ENCODE results near the gene ATAD3B.
"Not testable (repeated sequence)": the region's sequence is repeated elsewhere in the genome, so short reads cannot be mapped to it uniquely, and the experiment has no call there.

ATAD3B gene

DNA sequence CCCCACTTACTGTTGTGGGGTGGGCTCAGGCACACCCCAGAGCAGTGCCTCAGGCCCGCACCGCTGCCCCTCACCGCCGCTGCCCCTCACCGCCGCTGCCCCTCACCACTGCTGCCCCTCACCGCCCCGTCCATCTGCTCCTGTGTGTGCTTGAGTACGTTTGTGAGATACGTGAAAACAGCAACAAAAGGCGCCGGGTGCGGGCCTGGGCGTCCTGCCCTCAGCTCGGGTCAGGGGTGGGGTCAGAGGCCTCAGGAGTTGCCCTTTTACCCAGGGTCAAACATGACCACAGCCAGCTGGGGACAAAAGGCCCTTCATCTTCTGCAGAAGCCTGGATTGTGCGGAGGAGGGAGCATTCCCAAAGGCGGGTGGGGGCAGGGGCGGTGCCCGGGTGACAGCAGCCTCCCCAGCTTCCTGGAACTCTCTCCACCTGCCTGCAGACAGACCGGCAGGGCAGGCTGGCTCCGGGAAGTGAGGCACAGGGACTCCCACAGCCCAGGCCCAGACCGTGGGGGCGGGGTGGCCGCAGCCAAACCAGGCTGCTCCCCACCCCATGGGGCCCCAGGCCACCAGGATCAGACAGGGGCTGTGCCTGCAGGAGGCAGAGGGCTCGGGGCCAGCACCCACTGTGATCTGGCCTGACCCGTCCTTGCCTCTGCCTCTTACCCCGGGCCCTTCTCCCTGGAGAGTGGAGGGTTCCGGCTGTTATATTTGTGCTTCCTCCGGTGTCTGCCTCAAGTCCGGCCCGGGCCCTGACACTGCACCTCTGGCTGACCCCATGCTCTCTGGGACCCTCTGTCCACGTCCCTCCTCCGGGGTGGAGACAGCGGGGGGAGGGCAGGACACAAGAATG is 38.4 kb upstream of the ATAD3B start:
- DNase-seq (ENCODE audit: low spot score), result no peak

GRCh38 chr1:1433804-1434130 is 37.8 kb upstream of the ATAD3B start:
- no peak for DNase-seq (ENCODE audit: low spot score)

- DNase-seq (ENCODE audit: low spot score), result no peak
Observed at GRCh38 chr1:1434131-1434823, 37.3 kb upstream of the ATAD3B start.

GRCh38 chr1:1434824-1435105 is 36.8 kb upstream of the ATAD3B start:
- no peak for DNase-seq (ENCODE audit: low spot score)

DNA sequence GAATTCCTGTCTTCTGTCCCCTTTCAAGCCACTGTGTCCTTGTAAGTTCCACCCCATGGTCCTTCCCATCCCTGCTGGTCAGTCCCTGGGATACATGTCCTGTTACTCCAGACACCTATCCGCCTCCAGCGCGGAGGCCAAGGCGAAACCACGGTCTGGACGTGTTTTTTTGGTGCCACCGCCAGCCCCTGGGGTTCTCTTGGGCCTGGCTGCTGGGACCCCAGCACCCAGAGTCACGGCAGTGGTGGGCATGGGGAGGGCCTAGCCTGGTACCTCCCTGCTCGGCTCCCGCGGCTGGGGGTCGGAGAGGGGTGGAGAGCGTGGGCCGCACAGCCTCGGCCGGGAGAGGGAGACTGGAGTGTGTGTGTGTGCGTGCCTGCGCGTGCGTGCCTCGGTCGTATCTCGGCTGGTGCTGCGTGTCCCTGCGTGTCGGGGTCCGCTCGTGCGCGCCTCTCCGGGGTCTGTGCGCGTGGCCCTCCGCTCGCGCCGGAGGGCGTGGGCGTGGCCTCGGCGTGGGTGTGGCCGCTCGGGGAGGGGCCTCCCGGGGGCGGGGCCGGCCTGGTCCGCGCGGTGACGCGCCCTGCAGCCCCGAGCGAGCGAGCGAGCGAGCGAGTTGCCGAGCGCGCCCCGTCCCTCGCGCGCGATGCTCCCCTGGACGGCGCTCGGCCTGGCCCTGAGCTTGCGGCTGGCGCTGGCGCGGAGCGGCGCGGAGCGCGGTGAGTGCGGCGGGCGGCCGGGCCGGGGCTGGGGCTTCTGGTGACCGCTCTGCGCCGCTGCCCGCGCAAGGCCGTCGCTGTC is 36.3 kb upstream of the ATAD3B start, which contains the start of gene VWA1:
Gene VWA1, plus strand, starts transcription at position 585 of the 798 bp plus-strand sequence. Its CDS starts 59 bp downstream, at position 644.
- DNase-seq (ENCODE audit: low spot score), result peak; percentile 45

- no peak for DNase-seq (ENCODE audit: low spot score)
Observed at GRCh38 chr1:1435911-1436629, 35.5 kb upstream of the ATAD3B start.

DNA sequence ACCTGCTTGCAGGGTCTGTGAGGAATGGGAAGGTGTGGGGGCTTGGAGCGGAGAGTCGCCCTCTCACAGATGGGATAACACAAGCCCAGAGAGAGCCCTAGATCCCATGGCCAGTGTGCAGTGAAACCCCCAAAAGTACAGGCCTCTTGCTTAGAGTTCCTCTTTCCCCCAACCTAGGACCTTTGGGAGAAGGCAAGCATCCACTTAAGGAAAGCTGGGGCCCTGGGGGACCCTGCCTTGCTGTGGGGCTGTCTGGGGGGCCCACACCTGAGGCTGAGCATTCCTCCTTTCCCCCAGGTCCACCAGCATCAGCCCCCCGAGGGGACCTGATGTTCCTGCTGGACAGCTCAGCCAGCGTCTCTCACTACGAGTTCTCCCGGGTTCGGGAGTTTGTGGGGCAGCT is 34.9 kb upstream of the ATAD3B start:
- DNase-seq (ENCODE audit: low spot score), result no peak

DNA sequence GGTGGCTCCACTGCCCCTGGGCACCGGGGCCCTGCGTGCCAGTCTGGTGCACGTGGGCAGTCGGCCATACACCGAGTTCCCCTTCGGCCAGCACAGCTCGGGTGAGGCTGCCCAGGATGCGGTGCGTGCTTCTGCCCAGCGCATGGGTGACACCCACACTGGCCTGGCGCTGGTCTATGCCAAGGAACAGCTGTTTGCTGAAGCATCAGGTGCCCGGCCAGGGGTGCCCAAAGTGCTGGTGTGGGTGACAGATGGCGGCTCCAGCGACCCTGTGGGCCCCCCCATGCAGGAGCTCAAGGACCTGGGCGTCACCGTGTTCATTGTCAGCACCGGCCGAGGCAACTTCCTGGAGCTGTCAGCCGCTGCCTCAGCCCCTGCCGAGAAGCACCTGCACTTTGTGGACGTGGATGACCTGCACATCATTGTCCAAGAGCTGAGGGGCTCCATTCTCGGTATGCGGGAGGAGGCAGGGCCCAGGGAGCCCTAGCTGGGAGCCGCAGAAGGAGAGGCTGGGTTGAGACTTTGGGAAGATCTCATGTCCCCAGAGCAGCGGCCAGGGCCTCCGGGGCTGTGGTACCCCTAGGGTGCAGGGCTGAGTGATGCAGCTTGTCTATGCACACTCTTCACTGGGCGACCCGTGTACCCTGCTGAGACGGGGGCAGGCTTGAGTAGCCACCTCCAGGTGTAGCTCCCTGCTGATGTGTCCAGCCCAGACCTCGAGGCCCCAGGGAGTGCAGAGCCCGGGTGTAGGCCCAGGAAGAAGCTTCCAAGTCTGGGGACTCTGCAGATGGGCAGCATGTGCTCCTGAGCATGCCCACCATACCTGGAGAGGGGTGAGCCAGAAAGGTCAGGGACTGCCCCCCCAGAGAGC is 34.3 kb upstream of the ATAD3B start:
- no peak for DNase-seq (ENCODE audit: low spot score)

GRCh38 chr1:1437904-1438376 is 33.6 kb upstream of the ATAD3B start:
- no peak for DNase-seq (ENCODE audit: low spot score)

GRCh38 chr1:1438531-1439381 is 32.8 kb upstream of the ATAD3B start:
- no peak for DNase-seq (ENCODE audit: low spot score)

DNA sequence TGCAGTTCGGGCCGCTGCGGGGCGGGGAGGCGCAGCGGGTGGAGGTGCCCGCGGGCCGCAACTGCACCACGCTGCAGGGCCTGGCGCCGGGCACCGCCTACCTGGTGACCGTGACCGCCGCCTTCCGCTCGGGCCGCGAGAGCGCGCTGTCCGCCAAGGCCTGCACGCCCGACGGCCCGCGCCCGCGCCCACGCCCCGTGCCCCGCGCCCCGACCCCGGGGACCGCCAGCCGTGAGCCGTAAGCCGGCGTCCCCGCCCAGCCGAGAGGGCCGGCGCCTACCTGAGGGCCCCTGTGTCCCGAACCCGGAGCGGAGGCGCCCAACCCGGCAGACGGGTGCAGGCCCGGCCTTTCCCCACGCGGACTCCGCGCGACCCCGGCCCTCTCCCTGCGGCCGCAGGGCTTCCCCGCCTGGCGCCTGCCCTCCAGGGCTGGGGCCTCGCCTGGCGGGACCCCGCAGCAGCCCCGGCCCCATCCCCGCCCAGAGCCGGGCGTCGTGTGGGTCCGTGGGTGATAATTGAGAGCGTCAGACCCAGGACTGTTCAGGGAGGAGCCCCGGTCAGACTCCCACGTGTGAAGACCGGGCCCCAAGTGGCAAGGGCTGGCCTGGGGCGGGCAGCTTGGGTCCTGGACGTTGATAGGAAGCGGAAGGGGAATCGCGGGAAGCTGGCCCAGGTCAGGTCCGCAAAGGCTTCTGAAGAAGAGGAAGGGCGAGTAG is 31.9 kb upstream of the ATAD3B start:
- DNase-seq (ENCODE audit: low spot score), result no peak

DNA sequence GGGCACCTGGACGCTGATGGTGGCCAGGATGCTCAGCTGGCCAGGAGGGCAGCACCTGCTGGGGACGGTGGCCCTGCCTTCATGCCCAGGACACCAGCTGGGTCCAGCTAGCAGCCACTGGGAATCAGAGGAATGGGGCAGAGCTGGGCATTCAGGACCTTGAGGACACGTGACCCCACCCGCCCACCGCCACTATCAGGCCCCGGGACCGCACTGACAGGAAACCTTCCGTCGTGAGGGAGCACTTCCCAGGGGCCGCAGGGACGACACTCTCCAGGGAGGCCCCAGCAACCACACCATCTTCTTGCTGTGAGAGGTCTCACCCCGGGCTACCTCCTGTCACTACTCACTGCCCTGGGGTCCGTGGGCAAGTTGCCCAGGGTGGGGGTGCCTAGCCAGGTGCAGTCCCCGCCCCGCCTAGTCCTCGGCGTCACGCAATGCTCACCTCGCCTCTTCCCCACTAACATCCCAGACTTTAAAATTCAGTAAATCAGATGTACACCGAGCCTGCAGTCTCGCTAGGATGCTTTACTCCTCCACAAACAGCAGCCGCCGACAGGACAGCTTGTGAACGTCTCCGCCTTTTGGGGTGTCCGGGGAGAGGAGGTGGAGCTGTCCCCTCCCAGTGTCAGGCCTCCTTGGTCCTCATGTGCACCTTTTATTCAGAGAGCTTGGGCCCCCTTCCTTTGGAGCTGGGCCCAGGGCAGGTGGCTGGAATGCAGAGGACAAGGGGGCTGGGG is 31.1 kb upstream of the ATAD3B start:
- no peak for DNase-seq (ENCODE audit: low spot score)

GRCh38 chr1:1441002-1441888 is 30.3 kb upstream of the ATAD3B start:
- peak; percentile 35 for DNase-seq (ENCODE audit: low spot score)

- no peak for DNase-seq (ENCODE audit: low spot score)
Observed at GRCh38 chr1:1442069-1442770, 29.3 kb upstream of the ATAD3B start.

GRCh38 chr1:1446631-1447030 is 24.9 kb upstream of the ATAD3B start:
- DNase-seq (ENCODE audit: low spot score), result not testable (repeated sequence)

- no peak for DNase-seq (ENCODE audit: low spot score)
Observed at GRCh38 chr1:1449099-1449739, 22.3 kb upstream of the ATAD3B start, which contains the start of gene ATAD3C. TSS of gene ATAD3C (plus strand) at chr1:1449689. CDS start at chr1:1450684, 995 bp downstream.

Measured in CD4-positive, alpha-beta T cell treated with Interleukin-2 at 100 ng/mL for 4 hours (primary cell).